OCI-LY3 (cell line): ENCODE data around the gene ZNF521.

Experiments
- H2AFZ ChIP-seq: fragments of 200-600, 300-600 bp; shearing (Covaris generic); 2 replicates; pipeline ENCODE4 v1.6.0; 2014; ENCODE audit warnings: antibody characterized with exemption, low read depth, low read length
- H3K27ac ChIP-seq: fragments of 200-600, 300-600 bp; sonication (generic); 2 replicates; pipeline ENCODE4 v1.5.1; 2014; ENCODE audit warnings: mild to moderate bottlenecking, low read length, moderate library complexity, mixed read lengths
- H3K27me3 ChIP-seq: fragments of 200-600, 300-600 bp; sonication (generic); 2 replicates; pipeline ENCODE4 v1.6.1; 2014; ENCODE audit warnings: low read depth, low read length, mixed read lengths
- H3K36me3 ChIP-seq: fragments of 200-600, 300-600 bp; sonication (generic); replicated peaks from 2 replicates; pipeline ENCODE3; 2014; ENCODE audit warnings: low read depth, low read length, mixed read lengths
- H3K4me1 ChIP-seq: fragments of 300-600, 200-600 bp; sonication (generic); 2 replicates; pipeline ENCODE4 v1.6.1; 2014; ENCODE audit warnings: low read length, mixed read lengths
- H3K4me2 ChIP-seq: fragments of 200-600, 300-600 bp; sonication (generic); 2 replicates; pipeline ENCODE4 v1.6.1; 2014; ENCODE audit warnings: low read length, mixed read lengths
- H3K4me3 ChIP-seq: fragments of 300-600, 200-600 bp; sonication (generic); 2 replicates; pipeline ENCODE4 v1.5.1; 2014; ENCODE audit warnings: antibody characterized with exemption, mild to moderate bottlenecking, low read length, moderate library complexity
- H3K79me2 ChIP-seq: fragments of 300-600, 200-600 bp; shearing (Covaris generic); 2 replicates; pipeline ENCODE4 v1.6.1; 2014; ENCODE audit warnings: mild to moderate bottlenecking, low read length, mixed read lengths
- H3K9ac ChIP-seq: fragments of 300-600, 200-600 bp; shearing (Covaris generic); 2 replicates; pipeline ENCODE4 v1.6.0; 2014; ENCODE audit warnings: mild to moderate bottlenecking, low read length, moderate library complexity
- H3K9me3 ChIP-seq: fragments of 200-600, 300-600 bp; shearing (Covaris generic); 2 replicates; pipeline ENCODE4 v1.6.1; 2014; ENCODE audit warnings: low read length, mixed read lengths; ENCODE audit not compliant: insufficient read depth
- H4K20me1 ChIP-seq: fragments of 200-600, 300-600 bp; sonication (generic); 2 replicates; pipeline ENCODE4 v1.6.1; 2016; ENCODE audit warnings: low read length, mixed read lengths; ENCODE audit not compliant: insufficient read depth
- CTCF ChIP-seq: fragments of 200-600, 300-600 bp; sonication (generic); IDR thresholded peaks from 2 replicates; pipeline ENCODE4 v1.5.1; 2014; ENCODE audit warnings: antibody characterized with exemption, low read length, low read depth
- EZH2phosphoT487 ChIP-seq: fragments of 200-600 bp; shearing (Covaris generic); IDR thresholded peaks from 2 replicates; pipeline ENCODE4 v1.6.1; 2018; ENCODE audit warnings: antibody characterized with exemption, mixed run types, low read depth

ZNF521 gene

GRCh38 chr18:25126751-25127150, 225.2 kb downstream of the ZNF521 start:
- TF ChIP-seq CTCF (no peak), EZH2phosphoT487 (no peak)
- no peak overlapping the region for H3K4me3 ChIP-seq
- H3K9ac ChIP-seq, result no peak overlapping the region
- no peaks in the 10 kb centered on the region for H3K79me2 ChIP-seq
- no peak overlapping the region for H2AFZ ChIP-seq
- H3K4me1 ChIP-seq, result peaks cover 4% of the 10 kb centered on the region
- H3K9me3 ChIP-seq, result no peaks in the 10 kb centered on the region
- H3K27ac ChIP-seq, result no peak overlapping the region
- no peaks in the 10 kb centered on the region for H3K36me3 ChIP-seq
- no peaks in the 10 kb centered on the region for H4K20me1 ChIP-seq
- H3K4me2 ChIP-seq, result no peak overlapping the region
- no peaks in the 10 kb centered on the region for H3K27me3 ChIP-seq

GRCh38 chr18:25125680-25126079, 226.3 kb downstream of the ZNF521 start:
- H3K27ac ChIP-seq, result no peak overlapping the region
- H3K36me3 ChIP-seq, result no peaks in the 10 kb centered on the region
- peaks cover 13% of the 10 kb centered on the region for H3K4me1 ChIP-seq
- no peak overlapping the region for H3K9ac ChIP-seq
- H4K20me1 ChIP-seq, result no peaks in the 10 kb centered on the region
- no peak overlapping the region for H3K4me3 ChIP-seq
- no peaks in the 10 kb centered on the region for H3K9me3 ChIP-seq
- TF ChIP-seq CTCF, result no peak
- no peak for TF ChIP-seq EZH2phosphoT487
- no peaks in the 10 kb centered on the region for H3K79me2 ChIP-seq
- H3K4me2 ChIP-seq, result no peak overlapping the region
- no peak overlapping the region for H2AFZ ChIP-seq
- no peaks in the 10 kb centered on the region for H3K27me3 ChIP-seq

DNA sequence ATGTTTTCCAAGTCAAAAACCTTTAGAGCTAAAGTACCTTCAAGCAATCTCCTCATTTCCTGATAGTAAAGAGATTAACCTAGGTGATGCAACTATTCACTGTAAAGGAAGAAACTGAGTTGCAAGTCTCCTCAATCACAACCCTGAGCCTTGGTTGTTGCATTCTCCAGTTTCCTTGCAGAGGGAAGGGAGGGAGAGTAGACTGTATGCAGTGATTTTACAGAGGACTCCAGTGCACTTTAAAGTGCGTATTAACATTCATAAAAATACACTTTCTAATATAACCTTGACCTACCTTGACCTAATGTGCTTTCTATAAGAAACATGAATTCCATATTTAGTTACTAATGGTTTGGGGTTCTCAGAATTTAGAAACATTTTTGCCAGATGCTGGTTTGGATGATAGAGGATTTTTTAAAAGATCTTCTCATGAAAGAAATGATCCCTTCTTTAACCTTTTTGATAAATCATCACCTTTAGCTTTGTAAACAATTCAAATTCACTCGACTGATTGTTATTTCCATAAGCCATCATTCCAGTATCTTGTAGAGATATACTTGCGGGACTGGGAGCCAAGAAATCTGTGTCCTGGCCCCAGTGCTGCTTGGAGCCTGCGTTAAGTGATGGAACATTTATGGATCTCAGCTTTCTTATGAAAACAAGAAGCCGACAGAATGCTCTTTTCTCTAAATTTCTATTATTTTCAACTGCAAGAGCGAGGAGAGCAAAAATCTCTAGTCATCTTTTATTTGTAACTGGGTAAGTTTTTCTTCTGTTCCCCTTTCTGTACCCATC, 228.3 kb downstream of the ZNF521 start:
- no peak overlapping the region for H2AFZ ChIP-seq
- no peak overlapping the region for H3K4me3 ChIP-seq
- no peak overlapping the region for H3K4me2 ChIP-seq
- no peaks in the 10 kb centered on the region for H3K27me3 ChIP-seq
- H4K20me1 ChIP-seq, result no peaks in the 10 kb centered on the region
- TF ChIP-seq CTCF, result no peak
- TF ChIP-seq EZH2phosphoT487, result no peak
- no peak overlapping the region for H3K9ac ChIP-seq
- H3K4me1 ChIP-seq, result peaks cover 13% of the 10 kb centered on the region
- no peaks in the 10 kb centered on the region for H3K79me2 ChIP-seq
- H3K9me3 ChIP-seq, result no peaks in the 10 kb centered on the region
- H3K36me3 ChIP-seq, result no peaks in the 10 kb centered on the region
- H3K27ac ChIP-seq, result no peak overlapping the region

GRCh38 chr18:25121442-25121841, 230.5 kb downstream of the ZNF521 start:
- H2AFZ ChIP-seq, result no peak overlapping the region
- no peak for TF ChIP-seq EZH2phosphoT487
- no peak; the same call in 1 of the 2 replicates for TF ChIP-seq CTCF
- peak overlapping the region; percentile 31 for H3K4me2 ChIP-seq
- H3K9ac ChIP-seq, result no peak overlapping the region
- H4K20me1 ChIP-seq, result no peaks in the 10 kb centered on the region
- H3K79me2 ChIP-seq, result no peaks in the 10 kb centered on the region
- no peaks in the 10 kb centered on the region for H3K27me3 ChIP-seq
- no peak overlapping the region for H3K4me3 ChIP-seq
- no peak overlapping the region for H3K27ac ChIP-seq
- no peaks in the 10 kb centered on the region for H3K36me3 ChIP-seq
- no peaks in the 10 kb centered on the region for H3K9me3 ChIP-seq
- H3K4me1 ChIP-seq, result peaks cover 13% of the 10 kb centered on the region
